ENCODE results near the gene LRP2.
"Not testable (repeated sequence)": the region's sequence is repeated elsewhere in the genome, so short reads cannot be mapped to it uniquely, and the experiment has no call there.

Gene LRP2

DNA sequence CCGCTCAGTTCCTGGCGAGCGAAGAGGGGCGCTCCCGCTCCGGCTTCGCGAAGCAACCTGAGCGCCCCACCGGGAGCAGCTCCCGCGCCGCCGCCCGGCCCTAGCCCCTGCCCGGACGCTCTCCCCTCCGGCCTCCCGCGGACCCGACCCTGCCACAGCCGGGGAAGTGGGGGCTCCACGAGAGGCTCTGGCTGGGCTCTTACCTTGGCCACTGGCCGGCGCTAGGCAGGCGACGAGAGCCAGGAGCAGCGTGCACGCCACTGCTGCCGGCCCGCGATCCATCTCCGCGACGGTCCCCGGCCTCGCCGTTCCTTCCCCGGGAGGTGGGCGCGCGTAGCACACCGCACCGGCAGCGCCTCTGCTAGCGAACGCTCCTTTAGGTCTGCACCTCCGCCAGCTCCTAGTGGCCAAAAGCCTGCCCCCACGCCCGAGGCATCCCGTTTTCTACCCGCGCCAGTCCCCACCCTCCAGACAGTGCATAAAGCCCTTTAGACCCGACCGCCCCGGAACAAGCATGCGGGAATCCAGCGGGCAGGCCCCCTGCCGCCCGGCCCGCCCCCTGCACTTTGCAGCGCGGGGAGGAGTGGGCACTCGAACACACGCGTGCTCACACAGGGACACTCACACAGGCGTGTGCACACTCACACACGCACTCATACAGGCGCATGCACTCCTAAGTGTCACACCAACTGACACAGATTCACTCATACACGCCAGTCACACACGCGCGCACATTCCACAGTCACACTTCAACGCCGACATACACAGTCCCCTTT, at the start of gene LRP2:
Gene LRP2 (minus strand): TSS at position 417 of the 776 bp plus-strand sequence. CDS start 135 bp downstream, at position 282.
- no peak for DNase-seq

DNA sequence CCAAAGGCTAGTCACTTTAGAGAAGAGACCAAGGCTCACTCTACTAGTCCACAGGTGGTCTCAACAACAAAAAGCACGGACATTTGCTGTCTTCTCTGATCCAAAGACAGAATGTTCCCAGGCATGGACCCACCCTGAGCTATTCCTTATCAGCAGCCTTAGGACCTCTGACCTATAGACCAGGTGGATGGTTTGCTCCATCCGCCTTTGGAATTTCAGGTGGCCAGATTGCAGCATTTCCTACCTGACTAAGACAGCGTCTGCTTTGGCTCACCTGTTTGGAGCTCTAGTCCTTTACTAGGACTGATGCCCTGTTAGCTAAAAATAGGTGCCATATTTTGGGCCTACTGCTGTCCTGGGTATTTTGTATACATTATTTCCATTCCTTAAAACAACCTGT, 44.6 kb upstream of the LRP2 start:
- DNase-seq, result no peak

DNA sequence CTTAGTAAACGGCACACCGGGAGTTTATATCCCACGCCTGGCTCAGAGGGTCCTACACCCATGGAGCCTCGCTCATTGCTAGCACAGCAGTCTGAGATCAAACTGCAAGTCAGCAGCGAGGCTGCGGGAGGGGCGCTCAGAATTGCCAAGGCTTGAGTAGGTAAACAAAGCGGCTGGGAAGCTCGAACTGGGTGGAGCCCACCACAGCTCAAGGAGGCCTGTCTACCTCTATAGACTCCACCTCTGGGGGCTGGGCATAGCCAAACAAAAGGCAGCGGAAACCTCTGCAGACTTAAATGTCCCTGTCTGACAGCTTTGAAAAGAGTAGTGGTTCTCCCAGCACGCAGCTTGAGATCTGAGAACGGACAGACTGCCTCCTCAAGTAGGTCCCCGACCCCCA, 37.2 kb upstream of the LRP2 start:
- DNase-seq, result not testable (repeated sequence)

DNA sequence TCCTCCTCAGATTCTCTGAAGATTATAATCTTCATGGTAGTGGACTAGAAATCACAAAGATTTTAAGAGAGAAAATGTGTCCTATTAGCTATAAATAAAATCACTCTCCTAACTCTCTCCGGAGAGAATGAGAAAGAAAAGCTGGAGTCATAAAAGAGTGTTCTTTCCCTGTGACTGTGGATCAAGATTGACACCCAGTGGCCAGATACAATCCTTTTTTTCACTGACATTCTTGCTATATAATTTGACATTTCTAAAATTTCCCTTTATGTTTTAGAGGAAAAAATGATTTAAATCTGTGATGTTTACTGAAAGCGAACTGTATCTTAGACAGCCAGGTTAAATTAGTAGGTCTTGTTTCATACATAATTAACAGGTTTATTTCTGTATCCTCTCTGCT, 35.4 kb upstream of the LRP2 start:
- peak; percentile 46 for DNase-seq

GRCh38 chr2:169395821-169396374, 33.6 kb upstream of the LRP2 start:
- peak; percentile 65 for DNase-seq

DNA sequence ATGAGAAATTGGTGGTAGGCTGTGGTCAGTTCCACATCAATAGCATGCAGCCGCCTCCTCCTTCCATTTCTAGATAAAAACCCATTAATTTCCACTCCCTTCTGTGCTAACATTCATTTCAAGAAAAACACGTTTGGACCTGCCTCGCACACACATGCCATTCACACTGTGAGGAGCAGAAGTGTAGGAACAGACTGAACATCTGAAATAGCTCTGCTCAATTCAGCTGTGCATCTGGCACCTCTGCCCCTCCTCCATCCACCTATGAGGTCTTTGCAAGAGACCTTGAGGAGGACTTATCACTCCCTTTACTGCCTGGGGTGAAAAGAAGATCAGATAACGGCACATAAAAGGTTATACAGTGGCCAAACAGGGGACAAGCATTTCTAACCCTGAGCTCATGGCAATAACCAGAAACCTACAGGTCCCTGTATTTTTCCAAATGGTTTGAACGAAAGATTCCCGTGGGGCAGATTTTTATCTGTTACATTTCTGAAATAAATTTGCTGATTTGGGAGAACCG, 30.8 kb upstream of the LRP2 start:
- DNase-seq, result peak; percentile 91

- DNase-seq, result no peak
Observed at GRCh38 chr2:169391236-169391635, 28.9 kb upstream of the LRP2 start.

DNA sequence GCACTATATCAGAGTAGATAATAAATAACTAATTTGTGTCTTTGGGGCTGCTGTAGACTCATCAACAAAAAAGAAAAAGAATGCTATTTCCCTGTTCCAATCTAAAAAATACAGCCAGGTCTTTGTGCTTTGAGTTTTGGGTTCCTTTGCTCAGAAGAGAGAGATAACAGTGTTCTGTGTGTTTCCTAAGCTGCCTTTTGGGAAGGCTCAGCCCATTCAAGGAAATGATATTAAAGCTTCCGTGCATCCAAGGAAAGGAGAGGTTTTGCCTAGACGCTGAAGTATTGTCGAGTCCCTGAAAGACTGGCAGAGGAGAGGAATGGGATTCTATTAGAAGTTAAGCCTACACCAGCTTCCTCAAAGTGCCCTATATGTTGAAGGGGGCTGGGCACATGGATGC, 25.8 kb upstream of the LRP2 start:
- DNase-seq, result no peak

DNA sequence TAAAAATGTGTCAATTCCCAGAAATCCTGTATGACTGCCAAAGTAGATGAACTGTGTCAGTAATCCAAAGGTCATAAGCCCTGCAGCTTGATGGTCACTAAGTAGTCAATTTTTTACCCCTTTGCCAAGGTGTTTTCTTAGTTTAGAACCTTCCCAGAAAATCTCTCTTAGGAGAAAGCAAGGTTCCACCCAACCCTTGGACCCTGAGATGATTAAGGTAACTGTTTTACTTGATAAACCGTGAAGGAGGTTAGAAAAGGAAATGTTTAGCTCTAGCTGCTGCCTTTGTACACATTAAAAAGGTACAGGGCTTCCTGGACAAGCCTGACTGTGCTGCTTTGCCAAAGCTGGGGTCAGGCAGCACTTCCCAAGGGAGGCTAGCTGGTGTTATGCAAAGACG, 24.4 kb upstream of the LRP2 start:
- DNase-seq, result no peak

- no peak for DNase-seq
Observed at GRCh38 chr2:169384816-169385215, 22.5 kb upstream of the LRP2 start.

DNA sequence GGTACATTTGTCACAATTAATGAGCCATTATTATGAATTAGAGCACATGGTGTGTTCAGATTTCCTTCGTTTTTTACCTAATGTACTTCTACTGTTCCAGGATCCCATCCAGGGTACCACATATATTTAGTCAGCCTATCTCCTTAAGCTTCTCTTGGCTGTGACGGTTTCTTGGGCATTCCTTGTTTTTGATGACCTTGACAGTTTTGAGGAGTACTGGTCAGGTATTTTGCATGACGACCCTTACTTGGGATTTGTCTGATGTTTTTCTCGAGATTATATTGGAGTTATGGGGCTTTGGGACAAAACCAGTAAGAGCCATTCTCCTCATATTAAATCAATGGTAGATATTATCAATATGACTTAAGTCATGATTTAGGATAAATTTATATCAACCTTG, 10.2 kb upstream of the LRP2 start:
- DNase-seq, result no peak

GRCh38 chr2:169366066-169366465, 3.7 kb upstream of the LRP2 start:
- DNase-seq, result no peak

DNA sequence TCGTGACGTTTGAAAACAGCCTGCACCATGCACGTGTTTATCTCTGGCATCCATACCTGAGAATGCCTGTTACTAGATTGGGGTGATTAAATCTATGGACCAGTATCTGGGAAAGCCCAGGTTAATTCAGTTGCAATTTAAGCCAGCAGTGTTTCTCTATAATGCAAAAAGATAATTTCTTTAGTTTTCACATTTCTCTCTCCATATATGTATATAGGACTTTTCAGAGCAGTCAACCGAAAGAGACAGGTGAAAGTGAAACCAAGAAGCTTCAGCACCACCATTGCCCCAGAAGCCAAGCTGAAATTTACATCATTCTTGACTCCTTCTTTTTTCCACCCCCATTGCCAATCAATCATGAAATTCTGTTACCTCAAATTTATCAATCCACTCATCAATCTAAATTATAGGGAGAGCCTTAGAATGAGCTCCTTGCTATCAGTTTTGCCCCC, 2.7 kb upstream of the LRP2 start:
- no peak for DNase-seq

DNA sequence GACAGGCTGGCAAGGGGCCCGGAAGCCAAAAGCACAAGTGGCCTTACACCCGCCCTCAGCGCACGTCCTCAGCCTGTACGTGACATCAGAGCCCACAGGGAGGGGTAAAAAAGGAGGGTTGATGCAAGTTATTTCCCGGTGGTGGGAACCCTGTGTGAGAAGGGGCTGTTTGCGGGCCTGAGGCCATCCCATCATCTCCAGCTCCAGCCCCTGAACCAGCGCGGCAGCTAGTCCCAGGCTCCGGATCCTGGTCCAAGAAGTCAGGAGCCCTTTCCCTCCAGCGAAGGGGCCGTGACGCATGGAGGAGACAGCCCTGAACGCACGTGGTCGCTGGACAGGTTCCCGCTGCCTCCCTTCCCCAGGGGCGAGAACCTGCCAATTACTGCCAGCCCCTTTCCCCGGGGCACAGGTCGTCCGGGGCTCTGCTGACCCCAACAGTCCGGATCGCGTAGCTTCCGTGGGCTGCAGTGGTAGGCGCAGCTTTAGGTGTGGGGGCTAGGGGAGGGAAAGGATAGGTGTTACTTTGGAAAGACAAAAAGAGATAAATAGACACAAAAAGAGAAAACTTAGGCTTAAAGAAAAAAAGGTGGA, 1.3 kb upstream of the LRP2 start:
- DNase-seq, result peak; percentile 37

DNA sequence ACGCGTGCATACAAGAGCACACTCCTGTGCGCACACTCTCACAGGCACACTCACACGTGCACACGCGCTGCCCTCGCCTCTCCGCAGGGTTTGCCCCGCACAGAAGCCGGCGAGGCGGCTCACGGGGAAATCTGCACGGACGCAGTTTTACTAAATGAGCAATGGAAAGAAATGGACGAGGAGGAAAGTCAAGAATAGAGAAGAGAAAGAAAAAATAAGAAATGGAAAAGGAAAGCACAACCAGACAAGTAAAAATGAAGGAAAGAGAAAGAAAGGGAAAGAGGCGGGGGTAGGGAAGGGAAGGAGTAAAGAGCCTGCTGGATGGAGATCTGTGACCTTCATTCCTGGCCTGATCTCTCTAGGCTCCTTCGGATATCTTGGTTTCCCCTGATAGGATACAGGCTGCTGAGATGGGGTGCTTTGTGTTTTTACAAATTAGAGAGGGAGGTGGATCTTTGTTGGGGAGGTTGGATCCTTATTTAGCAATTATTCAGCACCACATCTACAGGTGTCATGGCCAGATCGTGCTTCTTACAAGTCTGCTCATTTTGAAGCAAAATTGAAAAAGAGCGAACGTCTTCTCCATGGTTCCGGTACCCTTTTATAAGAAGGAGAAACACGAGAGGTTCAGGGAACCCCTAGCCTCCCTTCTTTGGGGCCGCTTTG, 693 bp upstream of the LRP2 start:
- peak; percentile 37 for DNase-seq

DNA sequence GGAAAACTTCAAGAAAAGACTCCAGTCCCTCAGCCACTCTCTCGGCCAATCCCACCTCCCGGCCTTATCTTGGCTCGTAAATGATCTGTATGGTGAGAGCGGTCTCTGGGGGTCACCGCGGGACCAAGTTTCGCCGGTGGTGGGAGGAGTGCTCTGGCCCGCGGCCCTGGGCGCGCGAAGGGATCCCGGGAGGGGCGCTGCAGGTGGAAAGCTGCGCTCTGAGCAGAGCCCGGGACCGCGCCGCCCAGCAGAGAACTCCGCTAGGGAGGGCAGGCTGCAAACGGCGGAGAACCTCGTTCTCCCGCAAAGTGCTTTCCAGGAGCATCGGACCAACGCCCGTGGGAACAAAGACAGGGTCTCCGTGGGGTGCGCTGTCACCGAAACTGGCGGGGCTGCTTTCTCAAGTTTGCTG, 622 bp downstream of the LRP2 start:
- no peak for DNase-seq

- no peak for DNase-seq
Observed at GRCh38 chr2:169360984-169361705, 1.2 kb downstream of the LRP2 start.

DNA sequence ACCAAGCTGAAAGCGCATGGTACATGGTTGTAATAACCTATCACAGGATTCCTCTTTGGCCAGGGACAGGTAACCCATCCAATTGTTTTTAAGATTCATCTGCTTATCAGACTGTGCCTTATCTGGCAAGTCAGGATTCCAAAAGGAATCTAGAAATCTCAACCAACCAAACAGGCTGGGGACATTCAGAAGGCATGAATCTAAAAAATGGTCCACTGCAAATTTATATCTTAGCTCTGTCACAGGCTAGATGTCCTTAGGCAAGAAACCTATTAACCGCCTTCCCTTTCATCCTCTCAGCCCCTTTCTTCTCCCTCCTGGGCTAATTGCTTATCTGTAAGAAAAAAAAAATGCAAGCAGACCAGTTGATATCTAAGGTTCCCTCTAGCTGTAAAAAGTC, 4.3 kb downstream of the LRP2 start:
- DNase-seq, result no peak

DNA sequence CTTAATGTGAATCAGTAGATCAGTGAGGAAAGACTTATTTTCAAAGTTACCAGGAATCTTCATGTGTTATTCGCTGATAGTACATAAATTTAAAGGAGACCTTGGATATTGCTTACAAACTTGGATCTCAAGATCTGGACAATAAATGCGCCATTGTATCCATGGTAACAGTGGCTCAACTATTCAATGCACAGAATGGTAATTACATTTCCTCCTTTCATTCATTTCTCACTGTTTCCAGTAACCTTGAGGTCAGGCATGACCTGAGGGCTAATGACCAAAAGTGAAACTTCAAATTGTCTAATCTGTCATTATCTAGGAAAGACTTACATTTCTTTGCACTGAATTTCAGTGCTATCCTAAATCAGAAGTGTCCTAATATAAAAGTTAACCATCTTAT, 8.1 kb downstream of the LRP2 start:
- no peak for DNase-seq

- no peak for DNase-seq
Observed at GRCh38 chr2:169351725-169352124, 10.6 kb downstream of the LRP2 start.

GRCh38 chr2:169349535-169349934, 12.8 kb downstream of the LRP2 start:
- DNase-seq, result no peak

- DNase-seq, result no peak
Observed at GRCh38 chr2:169348321-169349024, 13.9 kb downstream of the LRP2 start.

Data from NCI-H2171 treated with DMSO at 0.1 percent for 48 hours (cell line).